HG03103 (cell line): ENCODE results near the gene SASH1.

Experiments used
- ATAC-seq: cut with Tn5 transposase; IDR thresholded peaks from one replicate; pipeline ENCODE4 v1.9.1; 2021; ENCODE audit warnings: low read depth; ENCODE audit not compliant: unreplicated experiment

The SASH1 gene

DNA sequence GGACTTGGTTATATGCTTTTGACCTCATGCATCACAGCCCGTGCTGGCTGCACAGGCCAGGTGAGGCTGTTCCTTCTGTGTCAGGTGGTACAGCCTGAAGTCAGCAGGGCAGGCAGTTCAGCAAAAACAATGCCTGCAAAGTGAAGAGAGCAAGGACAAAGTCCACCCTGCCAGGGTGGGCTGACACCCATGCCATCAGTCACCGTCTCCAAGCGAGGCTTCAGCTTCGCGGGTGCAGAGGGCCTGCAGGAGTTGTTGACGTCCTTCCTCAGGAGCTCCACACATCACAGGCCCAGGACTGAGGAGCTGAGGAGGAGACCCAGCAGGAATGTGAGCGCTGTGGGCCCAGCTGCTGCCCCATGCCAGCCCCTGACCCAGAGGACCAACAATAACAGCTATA is 111.3 kb downstream of the SASH1 start:
- ATAC-seq = no peak

DNA sequence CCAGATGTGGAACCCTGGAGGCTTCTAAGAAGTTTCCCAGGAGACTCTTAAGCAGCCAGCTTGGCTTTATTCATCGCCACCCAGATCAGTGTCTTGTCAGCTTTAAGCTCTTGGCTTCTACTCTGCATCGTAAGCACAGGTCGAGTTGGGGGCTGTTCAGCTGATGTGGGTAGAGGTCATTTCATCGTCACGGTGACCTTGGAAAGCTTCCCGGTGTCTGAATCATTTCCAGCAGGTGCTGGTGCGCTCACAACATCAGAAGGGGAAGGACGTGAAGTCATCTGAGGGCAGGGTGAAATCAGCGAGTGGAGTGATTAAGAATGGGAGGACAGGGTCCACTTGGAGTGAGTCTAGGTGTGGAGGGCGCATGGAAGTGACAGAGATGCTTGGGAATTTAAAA is 112.6 kb downstream of the SASH1 start:
- ATAC-seq = no peak

DNA sequence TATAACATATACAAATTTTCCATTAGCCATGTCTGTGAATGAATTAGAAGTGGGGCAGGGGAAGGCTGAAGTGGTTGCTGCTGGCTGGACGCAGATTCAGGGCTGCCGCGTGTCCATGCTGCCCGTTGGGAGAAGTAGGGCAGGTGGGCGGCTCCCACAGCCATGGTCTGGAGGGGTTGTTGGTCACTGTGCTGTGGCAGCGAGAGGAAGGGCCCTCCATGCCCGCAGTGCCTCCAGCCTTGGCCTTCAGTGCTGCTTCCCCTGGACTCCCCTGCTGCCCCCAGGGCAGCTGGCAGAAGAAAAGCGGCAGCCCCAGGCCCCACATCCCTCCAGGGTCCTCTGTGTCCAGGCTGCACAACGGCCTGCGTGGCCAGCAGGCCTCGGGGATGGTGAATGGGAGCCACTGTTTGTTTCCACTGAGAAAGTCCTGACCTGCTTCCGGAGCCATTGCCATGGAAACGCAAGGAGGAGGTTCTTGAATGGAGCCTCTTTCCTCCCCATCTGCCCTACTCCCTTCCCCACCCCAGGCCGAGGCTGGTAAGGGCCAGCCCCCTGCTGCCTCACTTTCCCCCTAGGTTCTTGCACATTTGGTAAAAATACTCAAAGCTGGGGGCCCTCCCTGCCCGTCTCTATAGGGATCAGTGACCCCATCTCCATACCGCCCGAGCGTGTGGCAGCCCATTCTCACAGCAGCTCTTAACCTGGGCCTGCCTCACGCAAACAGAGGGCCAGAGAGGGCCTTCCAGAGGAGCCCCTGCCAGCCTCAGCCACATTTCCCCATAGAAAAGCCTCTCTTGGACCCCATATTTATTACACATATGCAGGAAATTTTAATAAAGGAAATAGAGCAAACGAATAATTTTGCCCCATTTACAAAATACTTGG is 113.3 kb downstream of the SASH1 start:
- no peak for ATAC-seq

GRCh38 chr6:148457137-148457842 is 114.7 kb downstream of the SASH1 start:
- ATAC-seq = no peak

DNA sequence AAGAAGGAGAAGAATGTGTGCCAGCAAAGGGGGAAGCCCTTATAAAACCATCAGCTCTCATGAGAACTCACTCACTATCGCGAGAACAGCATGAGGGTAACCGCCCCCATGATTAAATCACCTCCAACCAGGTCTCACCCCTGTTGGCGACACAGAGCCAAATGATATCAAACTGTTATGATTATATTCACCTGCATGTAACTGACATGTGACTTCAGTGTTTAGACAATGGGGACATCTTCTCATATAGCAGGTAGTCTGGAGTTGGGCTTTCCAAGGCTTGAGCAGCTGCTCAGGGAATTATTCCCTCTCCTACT is 115.2 kb downstream of the SASH1 start:
- ATAC-seq = no peak

DNA sequence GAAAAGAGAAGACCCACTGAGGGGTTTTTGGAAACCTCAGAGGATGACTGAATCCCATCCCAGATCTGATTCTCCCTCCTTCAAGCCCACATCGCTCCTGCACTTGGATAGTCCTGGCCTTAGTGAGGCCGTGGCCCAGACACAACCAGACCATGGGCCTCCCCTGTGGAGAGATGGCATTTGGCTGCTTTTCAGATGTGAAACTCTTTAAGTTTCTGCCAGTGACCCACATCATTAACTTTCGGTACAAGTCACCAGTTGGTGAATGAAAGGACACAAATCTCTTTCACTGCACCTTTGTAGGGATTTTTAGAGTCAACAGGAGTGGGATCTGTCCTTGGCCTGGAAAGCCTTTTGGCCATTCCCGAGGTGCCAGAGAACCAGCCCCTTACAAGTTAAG is 116.6 kb downstream of the SASH1 start:
- no peak for ATAC-seq

- ATAC-seq = no peak
These were observed 118.4 kb downstream of the SASH1 start for GRCh38 chr6:148460876-148461646.

- no peak for ATAC-seq
These were observed 119.4 kb downstream of the SASH1 start for GRCh38 chr6:148461986-148462577.

GRCh38 chr6:148463671-148464070 is 121.0 kb downstream of the SASH1 start:
- no peak for ATAC-seq

GRCh38 chr6:148464319-148465010 is 121.8 kb downstream of the SASH1 start:
- peak; percentile 58 for ATAC-seq

- ATAC-seq = no peak
These were observed 122.3 kb downstream of the SASH1 start for GRCh38 chr6:148465011-148465335.

DNA sequence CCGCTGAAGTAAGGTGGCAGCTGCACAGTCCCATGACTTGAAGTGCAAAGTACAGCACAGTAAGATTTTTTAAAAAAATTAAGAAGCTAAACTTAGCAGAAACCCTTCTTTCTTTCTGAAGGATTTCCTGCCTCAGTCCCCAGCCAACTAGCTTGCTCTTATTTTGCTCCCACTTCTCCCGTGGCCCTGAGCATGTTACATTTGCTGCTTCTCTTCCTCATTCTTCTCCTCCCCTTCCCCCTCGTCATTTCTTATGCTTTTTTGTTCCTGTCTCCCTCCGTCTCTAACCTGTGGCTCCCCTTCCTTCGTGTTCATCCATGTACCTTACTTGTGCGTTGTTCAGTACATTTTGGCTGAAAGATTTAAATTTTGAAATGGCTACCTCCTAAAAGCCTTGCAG is 123.0 kb downstream of the SASH1 start:
- no peak for ATAC-seq

- ATAC-seq = no peak
These were observed 123.5 kb downstream of the SASH1 start for GRCh38 chr6:148466158-148466557.

DNA sequence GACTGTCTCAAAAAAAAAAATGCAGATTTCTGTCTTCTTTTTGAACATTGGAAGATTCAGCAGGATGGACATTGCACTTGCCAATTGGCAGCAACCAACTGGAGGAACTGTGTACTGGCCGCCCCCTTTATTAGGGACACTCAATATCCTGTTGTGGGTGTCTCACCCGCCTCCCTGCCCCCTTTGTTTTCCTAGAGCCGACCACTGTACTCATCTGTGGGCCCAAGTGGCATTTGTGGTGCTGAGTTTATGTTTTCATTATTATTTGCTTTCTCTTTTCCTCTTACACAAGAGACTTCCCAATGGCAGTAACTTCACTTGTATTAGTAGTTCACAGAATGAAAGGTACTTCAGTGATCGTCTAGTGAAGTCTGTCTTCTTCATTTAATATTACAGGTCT is 125.3 kb downstream of the SASH1 start:
- ATAC-seq = no peak

DNA sequence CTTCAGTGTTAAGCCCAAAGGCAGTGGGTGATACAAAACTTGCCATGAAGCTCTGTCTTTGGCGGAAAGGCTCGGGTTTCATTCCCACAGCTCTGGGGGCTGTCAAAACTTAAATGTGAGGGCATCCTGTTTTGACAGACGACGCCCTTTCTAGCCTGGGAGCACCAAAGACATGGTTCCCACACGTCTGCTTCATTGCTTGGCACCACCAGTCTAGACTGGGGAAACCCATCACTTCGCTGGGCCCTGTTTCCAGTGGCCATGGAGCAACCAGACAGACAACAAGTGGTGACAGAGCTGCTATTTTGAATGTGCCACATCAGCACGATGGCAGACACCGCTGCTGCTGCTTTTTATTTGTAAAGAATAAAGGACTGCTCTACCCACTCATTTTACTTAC is 127.5 kb downstream of the SASH1 start:
- ATAC-seq = no peak

- ATAC-seq = no peak
These were observed 128.2 kb downstream of the SASH1 start for GRCh38 chr6:148470606-148471465.

DNA sequence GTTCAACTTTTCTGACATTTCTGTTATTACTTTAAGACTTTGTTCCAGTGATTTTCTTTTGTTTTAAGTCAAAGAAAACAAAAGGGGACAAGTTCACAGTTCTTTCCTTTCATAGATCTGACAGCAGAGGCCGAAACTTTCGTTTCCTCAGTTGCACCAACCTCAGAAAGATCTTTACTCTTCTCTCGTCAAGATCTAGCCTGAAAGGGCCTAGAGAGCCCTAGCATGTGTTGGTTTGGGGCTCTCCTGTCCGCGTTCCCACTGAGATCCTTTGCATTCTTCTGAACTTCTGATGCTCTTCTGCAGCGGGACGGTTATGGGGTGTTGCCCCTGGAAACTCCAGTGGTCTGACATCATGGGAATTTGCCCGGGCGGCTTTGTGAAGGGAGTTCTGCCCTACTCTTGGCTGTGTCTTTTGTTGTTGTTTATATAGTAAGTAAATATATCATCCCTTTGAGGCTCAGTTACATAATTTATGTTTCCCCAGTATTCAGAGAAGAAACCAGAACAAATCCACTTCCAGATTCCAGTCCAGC is 129.1 kb downstream of the SASH1 start:
- no peak for ATAC-seq

DNA sequence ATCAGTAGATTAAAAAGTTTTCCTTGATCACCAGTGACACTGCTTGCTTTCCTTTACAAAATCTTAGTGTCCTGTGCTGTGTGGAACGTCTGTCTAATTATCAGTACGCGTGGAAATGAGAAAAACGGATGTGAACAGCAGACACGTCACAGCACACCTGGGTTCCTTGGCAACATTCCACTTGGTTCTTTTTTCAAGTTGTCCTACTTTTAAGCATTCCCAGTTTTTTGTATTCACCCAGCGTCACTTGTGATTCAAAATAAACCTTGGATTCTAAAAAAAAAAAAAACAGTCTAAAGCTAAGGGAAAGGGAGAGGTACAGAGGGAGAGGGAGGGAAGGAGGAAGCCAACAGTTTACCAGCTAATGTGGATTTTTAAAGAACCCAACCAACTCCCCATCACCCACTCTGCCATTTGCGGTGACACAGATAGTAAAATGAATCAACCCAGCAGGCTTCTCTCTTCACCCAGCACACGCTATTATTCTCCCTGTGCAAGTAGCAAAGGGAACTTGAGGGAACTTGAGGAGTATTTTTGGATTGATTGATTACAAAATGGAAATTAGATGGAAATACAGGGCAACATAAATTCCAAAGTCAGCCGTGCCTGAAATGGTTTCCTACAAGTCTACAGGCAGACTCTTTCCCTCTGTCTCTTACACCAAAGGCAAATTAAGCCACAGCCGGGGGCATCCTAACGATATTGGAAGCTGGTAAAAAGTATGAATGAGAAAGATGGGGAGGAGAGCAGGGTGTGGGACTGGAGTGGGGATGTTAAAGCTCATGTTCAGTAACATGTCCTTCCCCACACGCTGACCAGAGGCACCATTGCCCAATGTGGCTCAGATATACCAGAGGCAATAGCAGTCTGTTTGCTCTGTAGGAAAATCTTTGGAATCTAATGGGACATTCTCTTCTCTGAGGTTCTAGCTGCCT is 129.8 kb downstream of the SASH1 start:
- no peak for ATAC-seq
